Kidney epithelial cell (primary cell): ENCODE measurements around the gene KLF2. TPM values are rescaled to one million over a fixed set of nuclear protein-coding genes. Genes with fewer than 3 reads are reported as not detected.

Experiments
- DNase-seq: peaks from one replicate; pipeline ENCODE4 v3.0.0-alpha.2; 2010; ENCODE audit warnings: low read depth
- H3K27me3 ChIP-seq: 2 replicates; pipeline ENCODE4 v1.6.0; 2011; ENCODE audit warnings: low read length; ENCODE audit not compliant: control insufficient read depth, insufficient read depth
- H3K36me3 ChIP-seq: 2 replicates; pipeline ENCODE4 v1.5.1; 2011; ENCODE audit warnings: low read length; ENCODE audit not compliant: control insufficient read depth, insufficient read depth
- H3K4me3 ChIP-seq: 2 replicates; pipeline ENCODE4 v1.5.1; 2011; ENCODE audit warnings: low read depth, mild to moderate bottlenecking, control low read depth, low read length
- total RNA-seq: library from RNA; depleted of rRNA; stranded (reverse); fragments of >200 nt; gene quantifications from 2 replicates; pipeline ENCODE4 v1.2.3, GENCODE V29; 2015
- TF ChIP-seq, protein P1 (sequence below): IDR thresholded peaks from 2 replicates; pipeline ENCODE4 v1.5.1; 2011; ENCODE audit warnings: mild to moderate bottlenecking, moderate library complexity, low read length, control low read depth, inconsistent platforms; ENCODE audit not compliant: insufficient read depth, poor library complexity, severe bottlenecking

KLF2 gene
- total RNA-seq, 1 donor from 2014 or later = 0.67 TPM

DNA sequence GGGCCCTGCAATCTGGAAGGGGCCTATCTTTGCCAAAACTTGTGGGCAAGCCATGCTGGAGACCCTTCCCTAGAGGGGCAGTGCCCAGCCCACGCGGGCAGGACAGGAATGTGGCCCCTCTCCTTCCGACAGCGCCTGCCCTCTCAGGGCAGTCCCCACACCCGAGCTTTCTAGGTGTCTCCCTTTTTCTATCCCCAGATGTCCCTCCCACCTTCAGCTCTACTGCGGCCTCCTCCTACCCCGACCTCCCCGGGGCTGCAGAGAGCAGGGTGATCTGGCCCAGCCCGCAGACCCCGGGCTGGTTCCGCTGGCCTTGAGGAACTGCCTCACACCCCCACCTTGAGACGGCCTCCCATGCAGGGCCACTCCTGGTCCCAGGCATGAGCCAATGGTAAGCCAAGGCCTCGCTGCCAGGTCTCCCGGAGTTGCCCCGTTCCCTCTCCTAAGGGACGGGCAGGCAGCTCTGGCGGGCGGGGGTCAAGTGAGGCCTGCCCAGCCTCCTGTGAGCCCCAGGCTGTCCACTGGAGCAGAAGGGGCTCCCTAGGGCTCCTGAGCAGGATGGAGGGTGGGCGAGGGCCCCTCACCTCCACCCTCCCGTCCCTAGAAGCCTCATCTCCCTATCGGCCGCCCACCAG lies 39.7 kb downstream of the KLF2 start:
- no peak overlapping the region for H3K4me3 ChIP-seq
- no peaks in the 10 kb centered on the region for H3K27me3 ChIP-seq
- TF ChIP-seq, protein P1, sequence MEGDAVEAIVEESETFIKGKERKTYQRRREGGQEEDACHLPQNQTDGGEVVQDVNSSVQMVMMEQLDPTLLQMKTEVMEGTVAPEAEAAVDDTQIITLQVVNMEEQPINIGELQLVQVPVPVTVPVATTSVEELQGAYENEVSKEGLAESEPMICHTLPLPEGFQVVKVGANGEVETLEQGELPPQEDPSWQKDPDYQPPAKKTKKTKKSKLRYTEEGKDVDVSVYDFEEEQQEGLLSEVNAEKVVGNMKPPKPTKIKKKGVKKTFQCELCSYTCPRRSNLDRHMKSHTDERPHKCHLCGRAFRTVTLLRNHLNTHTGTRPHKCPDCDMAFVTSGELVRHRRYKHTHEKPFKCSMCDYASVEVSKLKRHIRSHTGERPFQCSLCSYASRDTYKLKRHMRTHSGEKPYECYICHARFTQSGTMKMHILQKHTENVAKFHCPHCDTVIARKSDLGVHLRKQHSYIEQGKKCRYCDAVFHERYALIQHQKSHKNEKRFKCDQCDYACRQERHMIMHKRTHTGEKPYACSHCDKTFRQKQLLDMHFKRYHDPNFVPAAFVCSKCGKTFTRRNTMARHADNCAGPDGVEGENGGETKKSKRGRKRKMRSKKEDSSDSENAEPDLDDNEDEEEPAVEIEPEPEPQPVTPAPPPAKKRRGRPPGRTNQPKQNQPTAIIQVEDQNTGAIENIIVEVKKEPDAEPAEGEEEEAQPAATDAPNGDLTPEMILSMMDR = no peak
- no peak for DNase-seq
- H3K36me3 ChIP-seq = no peaks in the 10 kb centered on the region

DNA sequence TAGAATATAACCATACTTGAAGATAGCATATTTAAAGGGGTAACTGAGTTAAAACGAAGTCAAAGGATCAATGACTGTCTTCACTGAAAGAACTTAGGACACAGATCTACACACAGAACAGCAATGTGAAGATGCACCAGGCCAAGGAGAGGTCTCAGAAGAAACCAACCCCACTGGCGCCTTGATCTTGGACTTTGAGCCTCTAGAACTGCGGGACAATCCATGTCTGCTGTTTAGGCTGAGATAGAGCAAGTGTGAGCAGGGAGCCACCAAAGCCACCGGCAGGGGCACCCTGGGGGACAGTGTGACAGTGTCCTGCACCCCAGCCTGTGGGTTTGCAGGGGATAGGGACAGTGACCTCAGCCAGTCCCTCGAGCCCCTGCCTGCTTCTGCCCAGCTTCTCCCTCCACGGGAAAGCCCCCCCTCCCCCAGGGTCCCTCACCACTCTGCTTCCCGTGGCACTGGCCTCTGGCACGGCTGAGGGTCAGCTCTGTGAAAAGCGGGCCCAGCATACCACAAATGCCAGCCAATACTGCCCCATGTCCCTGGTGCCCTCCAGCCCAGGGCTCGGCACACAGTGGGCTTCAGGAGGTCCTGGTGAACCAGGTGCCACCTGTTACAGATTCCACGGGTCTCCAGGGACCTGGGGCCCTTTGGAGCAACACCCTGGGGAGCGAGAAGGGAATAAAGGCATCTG lies 40.8 kb downstream of the KLF2 start:
- Histone ChIP-seq H3K36me3 (no peaks in the 10 kb centered on the region), H3K27me3 (no peaks in the 10 kb centered on the region), H3K4me3 (no peak overlapping the region)
- TF ChIP-seq, protein P1 = no peak
- no peak for DNase-seq

DNA sequence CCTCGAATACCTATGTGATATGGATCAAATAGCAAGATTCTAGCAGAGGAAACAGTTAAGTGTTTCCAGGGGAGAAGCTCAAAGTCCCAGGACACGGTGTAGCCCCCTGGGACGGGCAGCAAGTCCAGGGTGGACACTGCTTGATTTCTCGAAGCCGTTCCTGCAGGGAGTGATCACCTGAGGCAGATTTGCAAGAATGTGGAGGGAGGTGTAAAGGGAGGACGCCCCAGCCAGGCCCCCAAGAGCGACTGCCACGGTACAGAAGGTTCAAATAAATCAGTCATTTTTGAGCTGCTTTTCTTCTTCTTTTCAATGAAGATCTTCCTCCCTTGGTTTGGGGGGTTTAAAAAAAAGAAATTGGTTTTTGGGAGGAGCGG lies 41.4 kb downstream of the KLF2 start:
- TF ChIP-seq, protein P1 = no peak
- Histone ChIP-seq H3K36me3 (no peaks in the 10 kb centered on the region), H3K4me3 (no peak overlapping the region), H3K27me3 (no peaks in the 10 kb centered on the region)
- no peak for DNase-seq

DNA sequence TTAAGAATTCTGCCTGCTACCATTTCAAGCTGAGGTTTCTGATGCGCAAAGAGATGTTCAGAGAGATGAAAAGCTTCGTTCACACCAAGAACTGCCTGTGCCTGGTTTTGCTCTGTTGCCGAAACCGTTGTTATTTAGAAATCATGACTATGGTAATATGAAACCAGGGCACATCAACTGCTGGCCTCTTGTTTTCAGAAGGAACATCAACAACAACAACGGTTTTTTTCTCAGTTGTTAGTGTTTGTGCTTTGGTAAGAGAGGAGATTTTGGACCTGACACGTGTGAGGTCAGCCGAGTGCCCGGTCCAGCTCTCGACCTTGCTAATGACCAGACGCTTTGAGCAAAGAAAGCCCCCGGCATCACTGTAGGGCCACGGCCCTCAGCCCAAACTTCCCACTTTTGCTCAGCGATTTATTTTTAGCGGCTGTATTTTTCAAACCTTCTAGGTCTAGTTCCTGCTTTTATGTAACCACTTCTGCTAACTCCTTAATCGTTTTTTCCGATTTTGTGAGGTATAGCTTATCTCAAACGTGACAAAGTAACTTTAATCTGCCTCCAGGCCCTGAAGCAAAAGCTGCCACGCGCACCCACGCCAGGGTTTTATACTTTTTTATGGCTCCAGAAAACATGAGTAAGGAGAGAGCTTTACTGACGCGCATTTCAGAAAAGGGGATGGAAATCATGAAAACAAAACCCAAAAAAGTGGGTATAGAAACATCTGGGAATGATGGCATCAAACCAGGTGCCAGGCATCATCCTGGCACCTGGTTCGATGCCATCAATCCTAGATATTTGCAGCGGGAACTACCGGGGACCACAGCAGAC lies 42.0 kb downstream of the KLF2 start:
- TF ChIP-seq, protein P1 = no peak
- DNase-seq = no peak
- Histone ChIP-seq H3K27me3 (no peaks in the 10 kb centered on the region), H3K36me3 (no peaks in the 10 kb centered on the region), H3K4me3 (no peak overlapping the region)

DNA sequence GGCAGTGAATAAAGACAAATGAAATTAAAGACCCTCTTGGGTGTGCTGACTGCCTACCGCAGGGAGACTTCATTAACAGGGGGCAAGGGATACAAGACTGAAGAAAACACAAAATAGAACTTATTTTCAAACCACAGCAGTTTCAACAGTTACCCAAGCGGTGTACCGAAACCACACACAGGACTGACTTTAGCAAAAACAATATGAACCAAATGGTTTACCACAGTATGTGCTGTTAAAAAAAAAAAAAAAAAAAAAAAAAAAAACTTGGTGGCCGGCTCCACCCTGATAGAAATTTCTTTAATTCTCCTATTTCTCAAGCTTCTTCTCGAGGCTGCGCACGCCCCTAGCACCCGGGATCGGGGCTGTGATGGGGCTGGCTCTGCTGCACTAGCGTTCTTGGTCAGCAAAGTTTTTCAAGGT lies 42.6 kb downstream of the KLF2 start:
- TF ChIP-seq, protein P1 = no peak
- DNase-seq = no peak
- H3K4me3 ChIP-seq = no peak overlapping the region
- no peaks in the 10 kb centered on the region for H3K36me3 ChIP-seq
- no peaks in the 10 kb centered on the region for H3K27me3 ChIP-seq
